ENCODE data around the gene RHBDF2.

DNA sequence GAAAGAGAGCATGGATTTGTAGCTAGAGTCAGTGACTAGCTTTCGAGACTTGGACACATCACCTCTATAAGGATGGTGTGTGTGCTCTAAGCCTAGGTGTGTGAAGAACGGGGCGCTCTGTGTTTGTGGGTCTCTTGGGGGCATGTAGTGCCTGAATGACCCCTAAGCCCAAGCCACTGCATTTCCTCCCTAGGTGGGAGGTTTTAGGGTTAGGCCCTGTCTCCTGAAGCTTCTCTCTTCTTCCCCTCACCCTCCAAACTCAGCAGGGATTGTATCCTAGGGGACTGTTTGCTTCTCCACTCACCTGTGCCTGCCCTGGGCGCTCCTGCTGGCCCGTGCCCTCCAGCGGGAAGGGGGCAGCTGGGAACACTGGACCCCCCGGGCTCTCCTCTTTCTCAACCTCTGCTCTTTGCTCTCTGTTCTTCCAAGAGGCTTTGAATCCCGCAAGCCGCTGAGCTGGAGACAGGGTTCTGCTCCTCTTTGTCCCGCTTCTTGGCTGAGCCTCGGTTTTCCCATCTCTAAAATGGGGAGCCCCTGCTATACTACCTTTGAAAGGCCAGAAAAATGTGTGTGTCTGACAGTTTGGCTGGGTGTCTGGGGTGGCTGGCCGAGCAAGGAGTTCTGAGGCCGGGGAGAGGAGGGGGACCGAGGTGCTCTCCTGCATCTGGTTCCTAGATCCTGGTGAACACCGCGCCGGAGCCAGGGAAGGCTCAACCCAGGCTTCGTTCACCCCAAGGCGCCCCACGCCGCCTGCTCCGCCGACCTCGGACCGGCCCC, 35.5 kb upstream of the RHBDF2 start:
- TF ChIP-seq, protein P1, sequence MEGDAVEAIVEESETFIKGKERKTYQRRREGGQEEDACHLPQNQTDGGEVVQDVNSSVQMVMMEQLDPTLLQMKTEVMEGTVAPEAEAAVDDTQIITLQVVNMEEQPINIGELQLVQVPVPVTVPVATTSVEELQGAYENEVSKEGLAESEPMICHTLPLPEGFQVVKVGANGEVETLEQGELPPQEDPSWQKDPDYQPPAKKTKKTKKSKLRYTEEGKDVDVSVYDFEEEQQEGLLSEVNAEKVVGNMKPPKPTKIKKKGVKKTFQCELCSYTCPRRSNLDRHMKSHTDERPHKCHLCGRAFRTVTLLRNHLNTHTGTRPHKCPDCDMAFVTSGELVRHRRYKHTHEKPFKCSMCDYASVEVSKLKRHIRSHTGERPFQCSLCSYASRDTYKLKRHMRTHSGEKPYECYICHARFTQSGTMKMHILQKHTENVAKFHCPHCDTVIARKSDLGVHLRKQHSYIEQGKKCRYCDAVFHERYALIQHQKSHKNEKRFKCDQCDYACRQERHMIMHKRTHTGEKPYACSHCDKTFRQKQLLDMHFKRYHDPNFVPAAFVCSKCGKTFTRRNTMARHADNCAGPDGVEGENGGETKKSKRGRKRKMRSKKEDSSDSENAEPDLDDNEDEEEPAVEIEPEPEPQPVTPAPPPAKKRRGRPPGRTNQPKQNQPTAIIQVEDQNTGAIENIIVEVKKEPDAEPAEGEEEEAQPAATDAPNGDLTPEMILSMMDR (IDR thresholded peaks at IDR 0.05) = no peak
- TF ChIP-seq POLR2A (IDR thresholded peaks at IDR 0.05) (no peak), POLR2AphosphoS5 (IDR thresholded peaks at IDR 0.05; ENCODE audit: insufficient read depth in 1 of 2, low read depth in 1 of 2) (no peak)
